Measurements from ENCODE around the gene OR2G2.
A peak's percentile ranks its signal among the peaks of the same experiment; 100 is the strongest.

The OR2G2 gene

GRCh38 chr1:247588060-247588459, at the start of gene OR2G2:
Gene OR2G2 (plus strand): TSS chr1:247588360. CDS start chr1:247588360, 0 bp downstream.
- Histone ChIP-seq H3K9ac (ENCODE audit: low read length) (no peak within 1 kb of the TSS), H3K4me3 (ENCODE audit: low read length) (no peak within 1 kb of the TSS), H3K9me3 (ENCODE audit: control insufficient read depth, low read length) (no peaks in the 10 kb centered on the region), H3K4me1 (ENCODE audit: control insufficient read depth, insufficient read depth, low read length) (no peaks in the 10 kb centered on the region), H3K27me3 (replicated peaks; ENCODE audit: control insufficient read depth, insufficient read depth, low read length) (no peaks in the 10 kb centered on the region), H3K36me3 (ENCODE audit: control insufficient read depth, insufficient read depth, low read length, severe bottlenecking) (no peaks in the 10 kb centered on the region)
- DNase-seq (ENCODE audit: low read depth): no peak

- Histone ChIP-seq H3K4me3 (ENCODE audit: low read length) (no peak overlapping the region), H3K9ac (ENCODE audit: low read length) (no peak overlapping the region), H3K36me3 (ENCODE audit: control insufficient read depth, insufficient read depth, low read length, severe bottlenecking) (no peaks in the 10 kb centered on the region), H3K9me3 (ENCODE audit: control insufficient read depth, low read length) (peaks cover 4% of the 10 kb centered on the region), H3K4me1 (ENCODE audit: control insufficient read depth, insufficient read depth, low read length) (no peaks in the 10 kb centered on the region), H3K27me3 (replicated peaks; ENCODE audit: control insufficient read depth, insufficient read depth, low read length) (no peaks in the 10 kb centered on the region)
- no peak for DNase-seq (ENCODE audit: low read depth)
Measured at GRCh38 chr1:247538561-247538960, 49.6 kb upstream of the OR2G2 start.

- H3K9me3 ChIP-seq (ENCODE audit: control insufficient read depth, low read length): peaks cover 4% of the 10 kb centered on the region
- DNase-seq (ENCODE audit: low read depth): no peak
- no peak overlapping the region for H3K4me3 ChIP-seq (ENCODE audit: low read length)
- H3K36me3 ChIP-seq (ENCODE audit: control insufficient read depth, insufficient read depth, low read length, severe bottlenecking): no peaks in the 10 kb centered on the region
- H3K9ac ChIP-seq (ENCODE audit: low read length): no peak overlapping the region
- H3K4me1 ChIP-seq (ENCODE audit: control insufficient read depth, insufficient read depth, low read length): no peaks in the 10 kb centered on the region
- H3K27me3 ChIP-seq (replicated peaks; ENCODE audit: control insufficient read depth, insufficient read depth, low read length): no peaks in the 10 kb centered on the region
Measured at GRCh38 chr1:247539215-247539614, 48.9 kb upstream of the OR2G2 start.

GRCh38 chr1:247540581-247540980, 47.6 kb upstream of the OR2G2 start:
- Histone ChIP-seq H3K9ac (ENCODE audit: low read length) (no peak overlapping the region), H3K4me1 (ENCODE audit: control insufficient read depth, insufficient read depth, low read length) (no peaks in the 10 kb centered on the region), H3K27me3 (replicated peaks; ENCODE audit: control insufficient read depth, insufficient read depth, low read length) (no peaks in the 10 kb centered on the region), H3K9me3 (ENCODE audit: control insufficient read depth, low read length) (peaks cover 4% of the 10 kb centered on the region), H3K36me3 (ENCODE audit: control insufficient read depth, insufficient read depth, low read length, severe bottlenecking) (no peaks in the 10 kb centered on the region), H3K4me3 (ENCODE audit: low read length) (no peak overlapping the region)
- no peak for DNase-seq (ENCODE audit: low read depth)

- Histone ChIP-seq H3K36me3 (ENCODE audit: control insufficient read depth, insufficient read depth, low read length, severe bottlenecking) (no peaks in the 10 kb centered on the region), H3K4me1 (ENCODE audit: control insufficient read depth, insufficient read depth, low read length) (no peaks in the 10 kb centered on the region), H3K4me3 (ENCODE audit: low read length) (no peak overlapping the region), H3K27me3 (replicated peaks; ENCODE audit: control insufficient read depth, insufficient read depth, low read length) (no peaks in the 10 kb centered on the region), H3K9me3 (ENCODE audit: control insufficient read depth, low read length) (no peaks in the 10 kb centered on the region), H3K9ac (ENCODE audit: low read length) (no peak overlapping the region)
- no peak for DNase-seq (ENCODE audit: low read depth)
Measured at GRCh38 chr1:247542811-247543210, 45.3 kb upstream of the OR2G2 start.

GRCh38 chr1:247548092-247548491, 40.1 kb upstream of the OR2G2 start:
- Histone ChIP-seq H3K27me3 (replicated peaks; ENCODE audit: control insufficient read depth, insufficient read depth, low read length) (no peaks in the 10 kb centered on the region), H3K9ac (ENCODE audit: low read length) (no peak overlapping the region), H3K4me1 (ENCODE audit: control insufficient read depth, insufficient read depth, low read length) (no peaks in the 10 kb centered on the region), H3K4me3 (ENCODE audit: low read length) (no peak overlapping the region), H3K9me3 (ENCODE audit: control insufficient read depth, low read length) (no peaks in the 10 kb centered on the region), H3K36me3 (ENCODE audit: control insufficient read depth, insufficient read depth, low read length, severe bottlenecking) (no peaks in the 10 kb centered on the region)
- no peak for DNase-seq (ENCODE audit: low read depth)

GRCh38 chr1:247548769-247549182, 39.4 kb upstream of the OR2G2 start, which contains the start of gene GCSAML:
Gene GCSAML (plus strand): TSS chr1:247549134. CDS start chr1:247549192, 58 bp downstream.
- Histone ChIP-seq H3K4me1 (ENCODE audit: control insufficient read depth, insufficient read depth, low read length) (no peaks in the 10 kb centered on the region), H3K9me3 (ENCODE audit: control insufficient read depth, low read length) (no peaks in the 10 kb centered on the region), H3K4me3 (ENCODE audit: low read length) (no peak within 1 kb of the TSS), H3K27me3 (replicated peaks; ENCODE audit: control insufficient read depth, insufficient read depth, low read length) (no peaks in the 10 kb centered on the region), H3K36me3 (ENCODE audit: control insufficient read depth, insufficient read depth, low read length, severe bottlenecking) (no peaks in the 10 kb centered on the region), H3K9ac (ENCODE audit: low read length) (no peak within 1 kb of the TSS)
- DNase-seq (ENCODE audit: low read depth): no peak

- Histone ChIP-seq H3K4me1 (ENCODE audit: control insufficient read depth, insufficient read depth, low read length) (no peaks in the 10 kb centered on the region), H3K9me3 (ENCODE audit: control insufficient read depth, low read length) (peaks cover 5% of the 10 kb centered on the region), H3K4me3 (ENCODE audit: low read length) (no peak overlapping the region), H3K27me3 (replicated peaks; ENCODE audit: control insufficient read depth, insufficient read depth, low read length) (no peaks in the 10 kb centered on the region), H3K36me3 (ENCODE audit: control insufficient read depth, insufficient read depth, low read length, severe bottlenecking) (no peaks in the 10 kb centered on the region), H3K9ac (ENCODE audit: low read length) (no peak overlapping the region)
- DNase-seq (ENCODE audit: low read depth): peak; percentile 4
Measured at GRCh38 chr1:247551721-247552120, 36.4 kb upstream of the OR2G2 start.

GRCh38 chr1:247552231-247552630, 35.9 kb upstream of the OR2G2 start:
- H3K9ac ChIP-seq (ENCODE audit: low read length): no peak overlapping the region
- H3K4me3 ChIP-seq (ENCODE audit: low read length): no peak overlapping the region
- peaks cover 5% of the 10 kb centered on the region for H3K9me3 ChIP-seq (ENCODE audit: control insufficient read depth, low read length)
- DNase-seq (ENCODE audit: low read depth): no peak
- no peaks in the 10 kb centered on the region for H3K4me1 ChIP-seq (ENCODE audit: control insufficient read depth, insufficient read depth, low read length)
- H3K27me3 ChIP-seq (replicated peaks; ENCODE audit: control insufficient read depth, insufficient read depth, low read length): no peaks in the 10 kb centered on the region
- H3K36me3 ChIP-seq (ENCODE audit: control insufficient read depth, insufficient read depth, low read length, severe bottlenecking): no peaks in the 10 kb centered on the region

- Histone ChIP-seq H3K4me1 (ENCODE audit: control insufficient read depth, insufficient read depth, low read length) (no peaks in the 10 kb centered on the region), H3K36me3 (ENCODE audit: control insufficient read depth, insufficient read depth, low read length, severe bottlenecking) (no peaks in the 10 kb centered on the region), H3K27me3 (replicated peaks; ENCODE audit: control insufficient read depth, insufficient read depth, low read length) (no peaks in the 10 kb centered on the region), H3K9ac (ENCODE audit: low read length) (no peak overlapping the region), H3K9me3 (ENCODE audit: control insufficient read depth, low read length) (peaks cover 5% of the 10 kb centered on the region), H3K4me3 (ENCODE audit: low read length) (no peak overlapping the region)
- DNase-seq (ENCODE audit: low read depth): no peak
Measured at GRCh38 chr1:247557926-247558674, 30.1 kb upstream of the OR2G2 start.

- H3K4me3 ChIP-seq (ENCODE audit: low read length): no peak overlapping the region
- DNase-seq (ENCODE audit: low read depth): no peak
- H3K4me1 ChIP-seq (ENCODE audit: control insufficient read depth, insufficient read depth, low read length): no peaks in the 10 kb centered on the region
- no peaks in the 10 kb centered on the region for H3K36me3 ChIP-seq (ENCODE audit: control insufficient read depth, insufficient read depth, low read length, severe bottlenecking)
- no peak overlapping the region for H3K9ac ChIP-seq (ENCODE audit: low read length)
- H3K27me3 ChIP-seq (replicated peaks; ENCODE audit: control insufficient read depth, insufficient read depth, low read length): no peaks in the 10 kb centered on the region
- no peaks in the 10 kb centered on the region for H3K9me3 ChIP-seq (ENCODE audit: control insufficient read depth, low read length)
Measured at GRCh38 chr1:247561711-247562110, 26.4 kb upstream of the OR2G2 start.

GRCh38 chr1:247562198-247562597, 26.0 kb upstream of the OR2G2 start:
- Histone ChIP-seq H3K4me3 (ENCODE audit: low read length) (no peak overlapping the region), H3K36me3 (ENCODE audit: control insufficient read depth, insufficient read depth, low read length, severe bottlenecking) (no peaks in the 10 kb centered on the region), H3K4me1 (ENCODE audit: control insufficient read depth, insufficient read depth, low read length) (no peaks in the 10 kb centered on the region), H3K9me3 (ENCODE audit: control insufficient read depth, low read length) (no peaks in the 10 kb centered on the region), H3K9ac (ENCODE audit: low read length) (no peak overlapping the region), H3K27me3 (replicated peaks; ENCODE audit: control insufficient read depth, insufficient read depth, low read length) (no peaks in the 10 kb centered on the region)
- no peak for DNase-seq (ENCODE audit: low read depth)
